HEK293 (cell line): ENCODE measurements around the gene FBXO10.

ENCODE experiments used
- CTCF ChIA-PET: fragments of 350-600 bp; formaldehyde crosslinking; extraction: SDS; loops from one replicate; lab custom pipeline; 2021; ENCODE audit warnings: antibody characterized with exemption; lab: Yijun Ruan, JAX
- POLR2A ChIA-PET: fragments of 300-600 bp; formaldehyde crosslinking; extraction: SDS; loops from one replicate; lab custom pipeline; 2020; ENCODE audit warnings: antibody characterized with exemption, inconsistent platforms; lab: Yijun Ruan, JAX
- H3K27ac ChIP-seq: fragments of 200-500 bp; sonication (Bioruptor generic); 2 replicates; pipeline ENCODE4 v1.5.1; 2014; ENCODE audit warnings: low read depth, low read length, control low read depth, inconsistent platforms; ENCODE audit errors: extremely low read depth
- H3K36me3 ChIP-seq, 2 experiments: fragments of 200-500 bp in 1 of 2; sonication (Bioruptor generic) in 1 of 2; 1 replicate in 1 of 2; 2 replicates in 1 of 2; pipeline ENCODE4 v1.5.1; 2014 to 2017; ENCODE audit warnings: inconsistent platforms in 2 of 2, low read length in 2 of 2; ENCODE audit not compliant: control insufficient read depth in 2 of 2, insufficient read depth in 1 of 2
- H3K4me1 ChIP-seq: fragments of 200-500 bp; sonication (Bioruptor generic); 2 replicates; pipeline ENCODE4 v1.5.1; 2014; ENCODE audit warnings: mild to moderate bottlenecking, low read length, inconsistent platforms; ENCODE audit not compliant: control insufficient read depth, insufficient read depth
- H3K4me3 ChIP-seq: 2 replicates; pipeline ENCODE4 v1.5.1; 2011; ENCODE audit warnings: low read depth, mild to moderate bottlenecking, control low read depth, low read length, moderate library complexity
- H3K9me3 ChIP-seq: fragments of 200-500 bp; sonication (Bioruptor generic); 2 replicates; pipeline ENCODE4 v1.5.1; 2014; ENCODE audit warnings: low read depth, low read length, inconsistent platforms; ENCODE audit not compliant: control insufficient read depth, insufficient read depth
- BCL11B ChIP-seq: fragments of 450-650 bp; formaldehyde crosslinking; IDR thresholded peaks from 2 replicates; pipeline ENCODE4 v1.5.1; 2016; ENCODE audit warnings: low read depth, missing biosample characterization, missing genetic modification characterization
- GLIS1 ChIP-seq: fragments of 450-650 bp; formaldehyde crosslinking; IDR thresholded peaks from 2 replicates; pipeline ENCODE4 v1.5.1; 2016; ENCODE audit warnings: missing biosample characterization, missing genetic modification characterization
- IKZF3 ChIP-seq: fragments of 450-650 bp; IDR thresholded peaks from 2 replicates; pipeline ENCODE4 v1.5.0; 2018; ENCODE audit warnings: missing biosample characterization, mild to moderate bottlenecking, missing genetic modification characterization, moderate library complexity
- PRDM2 ChIP-seq: fragments of 450-650 bp; formaldehyde crosslinking; IDR thresholded peaks from 2 replicates; pipeline ENCODE4 v1.5.1; 2016; ENCODE audit warnings: missing biosample characterization, missing genetic modification characterization, borderline replicate concordance
- SP2 ChIP-seq: fragments of 450-650 bp; formaldehyde crosslinking; IDR thresholded peaks from 2 replicates; pipeline ENCODE4 v1.5.1; 2016; ENCODE audit warnings: missing biosample characterization, missing genetic modification characterization
- ZBTB1 ChIP-seq: fragments of 450-650 bp; formaldehyde crosslinking; IDR thresholded peaks from 2 replicates; pipeline ENCODE4 v1.5.1; 2016; ENCODE audit warnings: missing biosample characterization, missing genetic modification characterization
- ZBTB17 ChIP-seq: fragments of 450-650 bp; formaldehyde crosslinking; IDR thresholded peaks from 2 replicates; pipeline ENCODE4 v1.5.1; 2016; ENCODE audit warnings: missing biosample characterization, missing genetic modification characterization
- ZNF140 ChIP-seq: fragments of 450-650 bp; formaldehyde crosslinking; IDR thresholded peaks from 2 replicates; pipeline ENCODE4 v1.5.1; 2016; ENCODE audit warnings: missing biosample characterization, missing genetic modification characterization
- ZNF16 ChIP-seq: fragments of 450-650 bp; formaldehyde crosslinking; IDR thresholded peaks from 2 replicates; pipeline ENCODE4 v1.5.1; 2016; ENCODE audit warnings: low read depth, missing biosample characterization, missing genetic modification characterization
- ZNF184 ChIP-seq: fragments of 450-650 bp; IDR thresholded peaks from 2 replicates; pipeline ENCODE4 v1.5.1; 2018; ENCODE audit warnings: missing biosample characterization, mild to moderate bottlenecking, missing genetic modification characterization
- ZNF24 ChIP-seq: fragments of 450-650 bp; formaldehyde crosslinking; IDR thresholded peaks from 2 replicates; pipeline ENCODE4 v1.5.1; 2016; ENCODE audit warnings: missing biosample characterization, missing genetic modification characterization
- ZNF248 ChIP-seq: fragments of 450-650 bp; formaldehyde crosslinking; IDR thresholded peaks from 2 replicates; pipeline ENCODE4 v1.5.1; 2017; ENCODE audit warnings: missing biosample characterization, missing genetic modification characterization
- ZNF404 ChIP-seq: fragments of 450-650 bp; formaldehyde crosslinking; IDR thresholded peaks from 2 replicates; pipeline ENCODE4 v1.5.1; 2017; ENCODE audit warnings: missing biosample characterization, missing genetic modification characterization
- ZNF549 ChIP-seq: fragments of 450-650 bp; IDR thresholded peaks from 2 replicates; pipeline ENCODE4 v1.5.1; 2018; ENCODE audit warnings: missing biosample characterization, missing genetic modification characterization, mild to moderate bottlenecking, inconsistent platforms, moderate library complexity
- ZNF571 ChIP-seq: fragments of 450-650 bp; formaldehyde crosslinking; IDR thresholded peaks from 2 replicates; pipeline ENCODE4 v1.5.0; 2017; ENCODE audit warnings: missing biosample characterization, missing genetic modification characterization
- ZNF600 ChIP-seq: fragments of 450-650 bp; formaldehyde crosslinking; IDR thresholded peaks from 2 replicates; pipeline ENCODE4 v1.5.1; 2016; ENCODE audit warnings: missing biosample characterization, missing genetic modification characterization
- ZNF621 ChIP-seq: fragments of 450-650 bp; formaldehyde crosslinking; IDR thresholded peaks from 2 replicates; pipeline ENCODE4 v1.5.1; 2017; ENCODE audit warnings: missing biosample characterization, missing genetic modification characterization
- ZNF670 ChIP-seq: fragments of 450-650 bp; formaldehyde crosslinking; IDR thresholded peaks from 2 replicates; pipeline ENCODE4 v1.5.1; 2016; ENCODE audit warnings: missing biosample characterization, missing genetic modification characterization, low read depth
- ZSCAN5A ChIP-seq: fragments of 450-650 bp; formaldehyde crosslinking; IDR thresholded peaks from 2 replicates; pipeline ENCODE4 v1.5.1; 2016; ENCODE audit warnings: missing biosample characterization, missing genetic modification characterization
- TF ChIP-seq, protein P1 (sequence below): fragments of 450-650 bp; formaldehyde crosslinking; IDR thresholded peaks from 2 replicates; pipeline ENCODE4 v1.5.1; 2016; ENCODE audit warnings: missing biosample characterization, missing genetic modification characterization
- TF ChIP-seq, protein P2 (sequence below): fragments of 450-650 bp; formaldehyde crosslinking; IDR thresholded peaks from 2 replicates; pipeline ENCODE4 v1.5.1; 2017; ENCODE audit warnings: missing biosample characterization, missing genetic modification characterization
- TF ChIP-seq, protein P3 (sequence below): fragments of 450-650 bp; formaldehyde crosslinking; IDR thresholded peaks from 2 replicates; pipeline ENCODE4 v1.5.1; 2016; ENCODE audit warnings: missing biosample characterization, missing genetic modification characterization

Gene FBXO10

GRCh38 chr9:37486256-37486615 lies 89.9 kb downstream of the FBXO10 start (continued):
- no peak for TF ChIP-seq ZNF600 (tag by site-specific recombination)
- TF ChIP-seq ZNF549 (tag by site-specific recombination), result no peak
- TF ChIP-seq ZSCAN5A (tag by site-specific recombination), result no peak
- TF ChIP-seq SP2 (tag by site-specific recombination), result peak; percentile 48
- TF ChIP-seq IKZF3 (tag by site-specific recombination), result no peak
- no peak for TF ChIP-seq BCL11B
- no peak for TF ChIP-seq ZNF140 (tag by site-specific recombination)
- TF ChIP-seq ZNF571, result no peak
- TF ChIP-seq, protein P1, sequence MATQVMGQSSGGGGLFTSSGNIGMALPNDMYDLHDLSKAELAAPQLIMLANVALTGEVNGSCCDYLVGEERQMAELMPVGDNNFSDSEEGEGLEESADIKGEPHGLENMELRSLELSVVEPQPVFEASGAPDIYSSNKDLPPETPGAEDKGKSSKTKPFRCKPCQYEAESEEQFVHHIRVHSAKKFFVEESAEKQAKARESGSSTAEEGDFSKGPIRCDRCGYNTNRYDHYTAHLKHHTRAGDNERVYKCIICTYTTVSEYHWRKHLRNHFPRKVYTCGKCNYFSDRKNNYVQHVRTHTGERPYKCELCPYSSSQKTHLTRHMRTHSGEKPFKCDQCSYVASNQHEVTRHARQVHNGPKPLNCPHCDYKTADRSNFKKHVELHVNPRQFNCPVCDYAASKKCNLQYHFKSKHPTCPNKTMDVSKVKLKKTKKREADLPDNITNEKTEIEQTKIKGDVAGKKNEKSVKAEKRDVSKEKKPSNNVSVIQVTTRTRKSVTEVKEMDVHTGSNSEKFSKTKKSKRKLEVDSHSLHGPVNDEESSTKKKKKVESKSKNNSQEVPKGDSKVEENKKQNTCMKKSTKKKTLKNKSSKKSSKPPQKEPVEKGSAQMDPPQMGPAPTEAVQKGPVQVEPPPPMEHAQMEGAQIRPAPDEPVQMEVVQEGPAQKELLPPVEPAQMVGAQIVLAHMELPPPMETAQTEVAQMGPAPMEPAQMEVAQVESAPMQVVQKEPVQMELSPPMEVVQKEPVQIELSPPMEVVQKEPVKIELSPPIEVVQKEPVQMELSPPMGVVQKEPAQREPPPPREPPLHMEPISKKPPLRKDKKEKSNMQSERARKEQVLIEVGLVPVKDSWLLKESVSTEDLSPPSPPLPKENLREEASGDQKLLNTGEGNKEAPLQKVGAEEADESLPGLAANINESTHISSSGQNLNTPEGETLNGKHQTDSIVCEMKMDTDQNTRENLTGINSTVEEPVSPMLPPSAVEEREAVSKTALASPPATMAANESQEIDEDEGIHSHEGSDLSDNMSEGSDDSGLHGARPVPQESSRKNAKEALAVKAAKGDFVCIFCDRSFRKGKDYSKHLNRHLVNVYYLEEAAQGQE, result 0 out of 2 replicates have a peak, but pooled peaks have one; percentile 7
- no peak for TF ChIP-seq ZNF16
- TF ChIP-seq ZNF24, result no peak

GRCh38 chr9:37485389-37486255 lies 90.6 kb downstream of the FBXO10 start, which contains the start of gene POLR1E:
TSS of gene POLR1E (plus strand) at chr9:37485948. CDS start at chr9:37486048, 100 bp downstream.
- ChIA-PET POLR2A (interaction anchor here (0.7 to 3.3 kb wide), 20 partner anchors 10 to 907 kb away, joined by 3 to 39 read pairs (median 5); partner anchors contain the start of genes ALDH1B1, DCAF10, EXOSC3 and FBXO10), CTCF (interaction anchor here (0.5 to 1.1 kb wide), 5 partner anchors 77 to 778 kb away, joined by 3 to 4 read pairs (median 3); no protein-coding TSS in a partner anchor)
- H3K27ac ChIP-seq, result peak within 1 kb of the TSS; percentile 50; the same call in 1 of the 2 replicates
- no peak for TF ChIP-seq ZBTB1
- TF ChIP-seq ZNF248, result no peak
- TF ChIP-seq ZNF670, result no peak
- TF ChIP-seq, protein P2, sequence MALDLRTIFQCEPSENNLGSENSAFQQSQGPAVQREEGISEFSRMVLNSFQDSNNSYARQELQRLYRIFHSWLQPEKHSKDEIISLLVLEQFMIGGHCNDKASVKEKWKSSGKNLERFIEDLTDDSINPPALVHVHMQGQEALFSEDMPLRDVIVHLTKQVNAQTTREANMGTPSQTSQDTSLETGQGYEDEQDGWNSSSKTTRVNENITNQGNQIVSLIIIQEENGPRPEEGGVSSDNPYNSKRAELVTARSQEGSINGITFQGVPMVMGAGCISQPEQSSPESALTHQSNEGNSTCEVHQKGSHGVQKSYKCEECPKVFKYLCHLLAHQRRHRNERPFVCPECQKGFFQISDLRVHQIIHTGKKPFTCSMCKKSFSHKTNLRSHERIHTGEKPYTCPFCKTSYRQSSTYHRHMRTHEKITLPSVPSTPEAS (tag by site-specific recombination), result no peak
- TF ChIP-seq ZBTB17 (tag by site-specific recombination), result no peak
- TF ChIP-seq ZNF184 (tag by site-specific recombination), result no peak
- no peak for TF ChIP-seq PRDM2 (tag by site-specific recombination)
- TF ChIP-seq, protein P3, sequence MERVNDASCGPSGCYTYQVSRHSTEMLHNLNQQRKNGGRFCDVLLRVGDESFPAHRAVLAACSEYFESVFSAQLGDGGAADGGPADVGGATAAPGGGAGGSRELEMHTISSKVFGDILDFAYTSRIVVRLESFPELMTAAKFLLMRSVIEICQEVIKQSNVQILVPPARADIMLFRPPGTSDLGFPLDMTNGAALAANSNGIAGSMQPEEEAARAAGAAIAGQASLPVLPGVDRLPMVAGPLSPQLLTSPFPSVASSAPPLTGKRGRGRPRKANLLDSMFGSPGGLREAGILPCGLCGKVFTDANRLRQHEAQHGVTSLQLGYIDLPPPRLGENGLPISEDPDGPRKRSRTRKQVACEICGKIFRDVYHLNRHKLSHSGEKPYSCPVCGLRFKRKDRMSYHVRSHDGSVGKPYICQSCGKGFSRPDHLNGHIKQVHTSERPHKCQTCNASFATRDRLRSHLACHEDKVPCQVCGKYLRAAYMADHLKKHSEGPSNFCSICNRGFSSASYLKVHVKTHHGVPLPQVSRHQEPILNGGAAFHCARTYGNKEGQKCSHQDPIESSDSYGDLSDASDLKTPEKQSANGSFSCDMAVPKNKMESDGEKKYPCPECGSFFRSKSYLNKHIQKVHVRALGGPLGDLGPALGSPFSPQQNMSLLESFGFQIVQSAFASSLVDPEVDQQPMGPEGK (tag by site-specific recombination), result 0 out of 2 replicates have a peak, but pooled peaks have one; percentile 16
- no peak for TF ChIP-seq ZNF404 (tag by site-specific recombination)
- no peak for TF ChIP-seq ZNF621 (tag by site-specific recombination)
- peak; percentile 62; the same call in 1 of the 2 replicates for TF ChIP-seq GLIS1 (tag by site-specific recombination)

More at GRCh38 chr9:37485389-37486255, 90.6 kb downstream of the FBXO10 start, which contains the start of gene POLR1E:
- Histone ChIP-seq H3K4me1 (no peaks in the 10 kb centered on the region), H3K9me3 (no peaks in the 10 kb centered on the region), H3K36me3 (peaks cover 0 to 34% of the 10 kb centered on the region in 2 experiments; a peak in 2 of 3 replicates), H3K4me3 (peak within 1 kb of the TSS; percentile 65)
